HG02885 (cell line): Measurements from ENCODE around the gene TMEM9.

Experiments
- ATAC-seq: cut with Tn5 transposase; IDR thresholded peaks from one replicate; pipeline ENCODE4 v1.9.1; 2021; ENCODE audit warnings: mild to moderate bottlenecking; ENCODE audit not compliant: unreplicated experiment, poor library complexity

Gene TMEM9

DNA sequence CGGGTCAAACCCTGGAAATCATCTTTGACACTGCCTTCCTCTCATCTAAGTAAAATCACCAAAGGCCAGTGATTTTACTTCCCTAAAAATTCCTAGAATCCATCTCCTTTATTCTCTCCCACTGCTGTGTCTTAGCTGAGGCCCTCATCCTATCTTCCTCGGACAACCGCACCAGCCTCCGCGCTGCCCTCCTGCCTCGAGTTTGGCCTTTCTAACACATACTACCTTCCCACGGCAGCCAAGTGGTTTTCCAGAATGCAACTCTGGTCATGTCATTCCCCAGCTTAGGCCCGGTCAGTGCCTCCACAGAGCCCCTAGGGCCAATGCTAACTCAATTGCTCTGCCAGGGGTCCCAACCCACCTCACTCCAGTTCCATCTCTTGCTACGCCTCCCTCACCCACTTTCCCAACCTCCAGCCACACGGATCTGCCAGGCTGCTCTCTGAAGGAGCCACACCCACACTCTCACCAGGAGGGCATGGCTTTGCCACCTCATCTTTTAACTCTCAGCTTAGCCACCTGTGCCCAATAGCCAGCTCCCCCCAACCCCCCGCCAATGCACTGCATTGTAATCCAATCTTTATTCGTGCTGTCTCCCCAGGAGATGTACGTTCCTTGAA is 6.8 kb downstream of the TMEM9 start:
- ATAC-seq, result no peak

DNA sequence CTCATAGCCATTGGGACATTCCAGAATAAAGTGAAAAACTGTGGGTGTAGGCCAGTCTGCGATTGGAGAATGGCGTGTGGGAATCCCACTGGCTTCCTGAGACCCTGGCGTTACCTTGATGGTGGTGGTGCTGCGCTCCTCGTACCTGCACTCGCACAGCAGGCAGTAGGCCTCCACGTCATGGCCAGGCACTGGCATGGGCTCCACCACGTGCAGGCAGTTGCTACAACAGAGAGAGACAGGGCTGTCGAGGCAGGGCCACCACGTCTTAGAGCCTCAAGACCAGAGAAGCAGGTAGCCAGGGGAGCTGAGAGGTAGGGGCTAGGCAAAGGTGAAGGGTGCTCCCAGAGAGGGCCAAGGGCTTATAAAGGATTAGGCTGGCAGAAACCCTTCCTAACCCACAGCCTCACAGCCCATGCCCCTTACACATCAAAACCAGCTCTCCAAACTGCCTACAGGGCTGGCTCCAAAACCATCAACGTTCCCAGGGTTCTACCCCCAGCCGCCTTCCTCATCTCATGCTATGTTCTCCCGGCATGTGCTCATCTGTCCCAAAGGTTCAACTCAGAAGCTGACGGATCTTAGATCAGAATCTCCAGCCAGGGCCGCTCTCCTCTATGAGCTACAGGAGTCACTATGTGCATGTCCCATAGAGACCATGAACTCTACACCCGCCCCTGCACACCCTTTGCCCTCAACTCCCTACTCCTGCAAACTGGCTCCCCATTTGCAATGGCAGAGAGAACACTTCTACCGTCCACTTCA is 7.5 kb downstream of the TMEM9 start:
- ATAC-seq, result no peak

- no peak for ATAC-seq
Observed at GRCh38 chr1:201145816-201146215, 8.5 kb downstream of the TMEM9 start.

- no peak for ATAC-seq
Observed at GRCh38 chr1:201145132-201145531, 9.1 kb downstream of the TMEM9 start.

DNA sequence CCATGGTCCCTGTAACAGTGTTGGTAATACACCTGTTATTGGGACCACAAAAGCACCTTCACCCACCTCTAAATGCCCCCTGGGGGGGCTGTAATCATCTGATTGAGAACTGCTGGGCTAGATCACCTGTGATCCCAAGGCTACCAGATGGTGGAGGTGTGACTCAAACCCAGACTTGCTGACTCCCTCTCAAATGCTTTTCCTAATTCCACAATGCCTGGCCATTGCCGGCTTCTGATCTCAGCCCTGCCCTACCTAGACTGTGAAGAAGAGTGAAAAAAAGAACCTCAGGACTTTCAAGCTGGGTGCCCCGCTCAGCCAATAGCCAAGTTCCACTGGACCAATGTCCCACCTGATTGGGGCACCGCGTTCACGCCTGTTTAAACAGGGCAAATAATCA is 9.6 kb downstream of the TMEM9 start:
- ATAC-seq, result no peak

GRCh38 chr1:201143726-201144635 is 10.3 kb downstream of the TMEM9 start:
- no peak for ATAC-seq

DNA sequence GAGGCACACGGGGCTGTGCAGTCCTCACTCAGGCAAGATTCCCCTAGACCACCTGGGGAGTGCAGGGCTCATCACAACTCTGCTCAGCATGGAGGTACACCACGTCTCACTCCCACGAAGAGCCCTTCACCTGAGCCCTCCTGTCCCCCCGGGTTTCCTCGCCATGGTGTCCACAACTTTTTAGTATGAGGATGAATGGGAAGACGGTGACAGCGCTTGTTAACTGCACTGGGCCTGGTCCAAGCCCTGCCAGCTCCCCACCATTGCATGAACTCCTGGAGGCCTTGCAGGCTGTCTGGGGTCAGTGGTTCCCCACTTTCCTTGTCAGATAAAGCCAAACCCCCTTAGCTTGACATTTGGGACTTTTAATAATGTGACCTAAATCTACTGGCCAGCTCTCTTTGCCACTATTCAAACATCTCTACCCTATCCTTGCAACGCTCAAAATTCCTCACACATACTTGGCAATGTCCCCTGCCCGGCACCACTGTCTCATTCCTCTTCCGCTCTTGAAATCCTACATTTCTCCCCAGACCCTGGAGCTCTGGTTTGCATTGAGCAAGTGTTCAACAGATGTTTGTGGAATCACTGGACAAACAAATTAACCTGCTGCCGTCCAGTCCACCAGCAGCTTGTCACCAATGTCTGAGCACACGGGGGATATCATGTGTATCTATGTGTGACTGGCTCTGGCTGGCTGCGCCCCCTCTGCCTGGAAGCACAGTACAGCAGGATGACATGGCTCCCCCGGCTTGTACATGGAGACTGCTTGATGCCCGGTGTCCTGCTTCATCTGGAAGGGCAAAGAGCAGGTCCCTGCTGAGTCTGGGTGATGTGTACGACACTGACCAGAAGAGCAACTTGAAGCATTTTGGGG is 11.2 kb downstream of the TMEM9 start:
- no peak for ATAC-seq

- no peak for ATAC-seq
Observed at GRCh38 chr1:201142011-201142848, 12.0 kb downstream of the TMEM9 start.

GRCh38 chr1:201141418-201141817 is 12.9 kb downstream of the TMEM9 start:
- ATAC-seq, result no peak

GRCh38 chr1:201140941-201141260 is 13.4 kb downstream of the TMEM9 start:
- ATAC-seq, result no peak

GRCh38 chr1:201140235-201140940 is 13.9 kb downstream of the TMEM9 start:
- ATAC-seq, result no peak

DNA sequence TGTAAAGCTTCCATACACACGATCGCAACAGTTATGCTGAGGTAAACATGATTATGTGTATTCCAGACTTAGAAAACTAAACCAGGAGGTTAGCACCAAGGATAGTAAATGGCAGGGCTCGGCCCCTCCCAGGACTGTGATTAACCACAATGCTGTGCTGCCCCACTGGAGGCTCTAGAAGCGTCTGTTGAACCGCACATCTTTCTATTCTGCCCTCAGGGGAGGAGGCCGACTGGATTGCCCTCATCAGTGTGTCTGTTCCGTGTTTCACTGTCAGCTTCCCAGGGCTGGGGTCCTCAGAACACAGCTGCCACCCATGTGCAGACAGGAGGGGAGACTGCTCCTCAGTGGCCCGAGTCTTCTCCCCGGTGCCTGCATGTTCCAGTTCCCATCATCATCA is 14.5 kb downstream of the TMEM9 start:
- no peak for ATAC-seq

GRCh38 chr1:201139306-201139705 is 15.0 kb downstream of the TMEM9 start:
- no peak for ATAC-seq

DNA sequence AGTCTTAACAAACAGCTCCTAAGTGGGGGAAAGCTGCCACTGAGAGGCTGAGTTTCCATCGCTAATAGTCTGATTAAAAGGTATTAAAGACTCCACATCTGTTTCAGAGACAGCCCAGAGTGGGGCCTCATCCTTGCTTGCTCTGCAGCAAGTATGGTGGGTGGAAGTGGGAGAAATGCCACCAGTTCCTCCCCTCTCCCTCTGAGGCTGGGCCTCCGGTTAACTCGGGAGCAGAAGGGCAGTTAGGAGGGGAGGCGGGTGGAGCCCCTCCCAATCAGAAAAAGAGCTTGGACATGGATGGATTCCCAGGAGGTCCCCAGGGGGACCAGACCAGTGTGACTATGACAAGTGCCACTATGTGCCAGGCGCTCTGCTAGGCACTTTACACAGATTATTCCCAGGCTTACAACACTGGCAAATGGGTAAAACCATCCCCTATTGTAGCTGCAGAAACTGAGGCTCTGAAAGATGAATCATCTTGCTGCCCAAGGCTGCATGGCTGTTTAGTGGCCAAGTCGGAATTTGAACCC is 15.9 kb downstream of the TMEM9 start:
- ATAC-seq, result no peak

DNA sequence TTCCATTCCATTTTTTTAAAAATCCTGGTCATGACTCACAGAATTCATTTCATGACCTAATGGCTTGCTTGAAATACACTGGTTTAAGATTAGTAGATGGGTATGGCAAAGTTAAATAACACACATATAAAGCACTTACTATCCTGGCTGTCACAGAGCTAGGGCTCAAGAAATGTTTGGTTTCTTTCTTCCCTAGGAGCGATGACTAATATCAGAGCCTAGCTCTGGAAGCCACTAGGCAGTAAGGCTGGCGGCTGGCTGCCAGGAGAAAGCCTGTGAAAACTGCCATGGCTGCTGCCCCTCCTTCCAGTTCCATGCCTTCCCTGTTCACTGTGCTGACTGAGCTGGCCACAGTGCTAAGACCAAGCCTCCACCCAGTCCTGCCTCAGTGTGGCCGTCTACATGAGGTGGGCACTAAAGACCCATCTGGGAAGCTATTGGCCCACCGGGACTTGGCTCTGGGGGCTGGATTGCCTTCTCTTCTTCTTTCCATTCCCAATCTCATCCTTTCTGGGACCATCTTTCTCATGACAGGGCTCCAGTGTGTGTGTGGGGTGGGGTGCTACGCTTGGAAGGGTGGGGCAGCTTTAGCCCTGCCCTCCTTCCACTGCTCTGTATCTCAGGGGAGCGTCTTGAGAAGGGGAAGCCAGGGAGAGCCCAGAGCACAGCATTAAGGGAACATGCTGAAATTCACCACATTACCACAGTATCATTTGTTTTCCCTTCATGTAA is 16.5 kb downstream of the TMEM9 start:
- no peak for ATAC-seq

DNA sequence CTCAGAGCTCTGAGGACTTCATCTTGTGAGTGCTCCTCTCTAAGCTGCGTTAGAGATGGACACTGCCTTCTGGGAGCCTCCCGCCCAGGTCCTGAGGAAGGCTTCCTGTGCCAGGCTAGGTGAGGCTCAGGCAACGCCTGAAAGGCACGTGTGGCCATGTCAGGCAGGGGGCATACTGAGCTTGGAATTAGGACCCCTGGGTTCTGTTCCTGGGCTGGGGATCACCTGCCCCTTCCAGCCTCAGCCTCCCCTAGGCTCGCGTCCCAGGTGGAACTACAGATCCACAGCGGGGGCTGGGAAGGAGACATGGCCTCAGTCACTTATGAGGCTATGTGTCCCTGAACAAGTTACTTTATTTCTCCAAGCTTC is 17.3 kb downstream of the TMEM9 start:
- no peak for ATAC-seq

- no peak for ATAC-seq
Observed at GRCh38 chr1:201136355-201137023, 17.8 kb downstream of the TMEM9 start.
